Purkinje cell (primary cell): Measurements from ENCODE around the gene PIGO. TPM values are rescaled to one million over a fixed set of nuclear protein-coding genes. Genes with fewer than 3 reads are reported as not detected.

Experiments
- polyA plus RNA-seq: library from polyadenylated mRNA; unstranded; fragments of >200 nt; fragmentation: Nextera tagmentation; gene quantifications from 2 replicates; pipeline ENCODE4 v1.2.1, GENCODE V29; 2014

The PIGO gene
- 6.3 and 10.7 TPM in 2 replicates for polyA plus RNA-seq

DNA sequence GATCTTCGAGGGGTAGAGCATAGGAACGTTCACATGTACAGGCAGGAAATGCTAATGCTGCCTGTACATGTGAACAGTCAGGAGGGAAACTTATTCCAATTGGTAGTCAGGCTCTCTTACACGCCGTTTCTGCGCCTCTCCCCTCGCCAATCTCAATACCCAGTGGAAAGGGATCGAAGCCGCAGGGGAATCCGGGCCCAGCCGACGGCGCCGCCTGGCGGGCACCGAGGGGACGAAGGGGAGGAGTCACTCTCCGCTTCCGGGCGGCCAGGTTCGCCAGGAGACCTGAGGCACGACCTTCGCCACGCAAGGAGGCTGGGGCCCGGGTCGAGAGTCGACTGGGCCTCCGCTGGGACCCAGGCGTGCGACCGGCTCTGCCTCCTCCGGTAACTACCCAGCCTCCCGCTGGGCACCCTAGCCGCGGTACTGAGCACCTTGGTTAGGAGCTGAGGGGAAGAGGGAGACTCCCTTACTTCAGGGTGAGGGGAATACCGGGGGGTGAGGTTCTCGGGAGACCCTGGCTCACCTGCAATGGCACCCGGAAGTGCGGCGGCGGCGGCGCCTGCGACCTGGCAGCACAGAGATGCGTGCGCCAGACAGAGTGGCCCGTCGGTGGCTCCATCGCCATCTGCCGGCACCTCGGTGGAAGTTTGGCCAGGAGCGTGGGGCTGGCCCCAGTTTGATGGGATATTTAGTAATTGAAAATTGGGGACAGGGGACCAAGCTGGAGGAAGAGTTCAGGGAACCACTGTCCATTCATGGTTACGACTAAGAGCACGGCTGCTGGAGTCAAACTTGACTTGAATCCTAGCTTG lies at the start of gene PIGO:
Gene PIGO, minus strand, starts transcription at position 557 of the 815 bp plus-strand sequence. CDS start 1,026 bp downstream, outside the sequence.

DNA sequence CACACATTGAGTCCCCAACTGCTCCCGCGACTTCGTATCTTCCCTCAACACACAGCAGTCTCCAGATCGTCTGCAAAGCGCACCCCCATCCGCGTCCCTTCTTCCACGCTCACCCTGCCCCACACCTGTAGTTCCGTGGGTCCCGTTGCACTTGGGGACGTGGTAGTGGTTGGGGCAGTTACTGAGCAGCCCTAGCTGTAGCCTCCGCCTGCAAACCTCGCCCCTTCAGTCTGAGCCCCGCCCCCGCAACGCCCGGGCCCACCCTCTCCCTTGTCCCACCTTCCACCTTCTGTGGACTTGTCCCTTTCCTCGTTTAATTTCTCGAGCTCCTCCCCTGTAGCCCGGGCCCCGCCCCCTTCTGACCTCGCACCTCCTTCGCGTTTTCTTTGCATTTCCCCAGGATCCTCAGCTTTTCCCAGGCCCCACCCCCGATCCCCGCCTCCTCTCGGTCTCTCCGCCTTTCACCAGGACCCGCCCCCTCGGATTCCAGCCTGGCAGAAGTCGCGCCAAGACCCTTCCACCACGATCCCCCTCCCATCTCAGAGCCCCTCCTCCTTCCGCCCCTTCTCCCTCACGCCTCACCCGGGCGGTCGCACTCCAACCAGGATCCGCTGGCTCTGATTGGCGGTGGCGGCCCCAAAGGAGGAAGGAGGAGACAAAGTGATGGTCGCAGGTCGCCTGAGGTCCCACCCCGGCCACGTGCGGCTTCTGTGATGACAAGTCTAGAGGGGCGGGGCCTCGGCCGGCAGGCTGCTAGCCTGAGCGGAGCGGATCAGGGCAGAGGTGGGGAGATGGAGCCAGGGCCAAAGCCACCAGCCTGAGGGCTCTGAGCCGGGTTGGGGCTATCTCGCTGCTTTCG lies 19.5 kb upstream of the PIGO start, which contains the start of gene ATOSB:
Gene ATOSB, minus strand, starts transcription at position 183 of the 859 bp plus-strand sequence. CDS start 7,588 bp downstream, outside the sequence.

DNA sequence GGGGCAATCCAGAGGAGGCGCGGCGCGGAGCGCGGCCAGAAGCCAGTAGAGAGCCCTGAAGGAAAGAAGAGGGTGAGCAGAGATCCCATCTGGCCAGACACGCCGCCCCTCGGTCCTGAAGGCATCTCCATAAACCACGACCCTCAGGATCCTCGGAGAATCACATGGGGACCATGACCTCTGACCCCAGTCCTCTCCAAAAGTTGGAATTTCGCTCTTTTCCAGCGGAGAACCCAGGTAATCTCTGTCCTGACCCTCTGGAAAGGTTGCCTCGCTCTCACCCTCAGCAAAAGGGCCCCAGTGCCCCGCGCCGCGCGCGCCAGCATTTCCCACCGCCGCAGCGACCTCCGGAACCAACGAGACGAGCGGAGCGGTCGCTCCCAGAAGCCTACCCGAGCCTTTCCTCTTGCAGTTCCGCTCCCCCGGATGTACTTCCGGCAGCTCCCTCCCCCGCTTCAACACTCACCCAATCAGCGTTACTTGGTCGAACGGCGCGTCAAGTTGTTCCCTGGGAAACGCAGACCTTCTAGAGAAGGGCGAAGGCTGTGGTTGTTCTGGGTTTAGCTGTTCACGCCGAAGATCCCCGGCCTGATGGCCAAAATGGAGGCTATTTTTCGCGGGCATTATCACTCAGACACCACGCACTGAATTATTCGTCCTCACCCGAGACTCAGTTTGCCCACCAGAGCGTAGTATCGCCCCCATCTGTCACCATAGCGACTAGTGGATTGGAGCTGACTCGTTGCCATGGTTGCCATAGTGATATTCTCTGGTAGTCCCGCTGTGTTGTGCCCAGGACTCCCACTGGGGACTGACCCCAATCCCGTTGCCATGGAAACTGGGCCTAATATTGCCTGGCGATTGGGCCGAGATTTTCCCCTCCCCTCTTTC lies 6.6 kb upstream of the PIGO start, which contains the start of gene STOML2:
Gene STOML2, minus strand, starts transcription at position 363 of the 891 bp plus-strand sequence. Its CDS starts 37 bp downstream, at position 326.

DNA sequence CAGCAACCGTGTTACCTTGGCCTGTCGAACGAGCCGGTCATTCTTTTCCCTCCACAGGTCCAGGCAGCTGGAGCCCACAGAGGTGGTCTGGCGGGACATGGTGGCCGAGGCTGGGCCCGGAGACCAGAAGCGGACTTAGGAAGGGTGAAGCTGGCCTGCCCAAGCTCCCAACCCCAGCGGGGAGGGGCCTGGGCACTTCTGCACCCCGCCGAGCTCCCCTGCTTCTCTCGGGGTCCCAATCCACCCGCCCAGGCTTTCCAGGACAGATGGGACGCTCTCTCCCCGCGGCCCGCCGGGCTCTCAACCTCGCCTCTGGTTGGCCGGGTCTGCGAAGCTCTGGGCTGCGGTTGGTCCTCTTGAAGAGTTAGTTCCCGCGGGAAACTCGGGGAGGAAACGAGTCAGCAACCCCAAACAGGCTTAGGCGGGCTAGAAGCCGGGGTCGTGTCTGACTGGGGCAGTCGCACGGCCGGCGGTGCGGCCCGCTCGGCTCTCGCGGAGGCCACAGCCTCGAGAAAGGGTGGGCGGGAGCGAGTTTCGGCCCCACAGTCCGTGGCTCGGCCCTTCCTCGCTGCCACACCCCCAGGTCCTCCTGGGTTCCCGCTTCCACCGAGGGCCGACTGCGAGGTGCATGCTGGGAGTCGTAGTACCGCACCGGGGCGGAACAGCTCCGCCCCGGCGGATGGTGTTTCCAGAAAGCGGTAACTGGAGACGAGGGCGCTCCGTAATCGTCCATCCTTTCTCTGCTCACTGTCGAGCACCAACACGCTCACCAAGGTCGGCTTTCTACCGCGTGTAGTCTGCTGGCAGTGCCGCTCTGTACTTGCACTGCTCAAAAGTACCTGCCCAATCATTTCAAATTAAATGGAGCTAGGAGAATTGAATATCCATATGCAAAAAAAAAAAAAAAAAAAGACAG lies 16.7 kb downstream of the PIGO start, which contains the start of gene FANCG:
Gene FANCG, minus strand, starts transcription at position 517 of the 916 bp plus-strand sequence. Its CDS starts 418 bp downstream, at position 99.

DNA sequence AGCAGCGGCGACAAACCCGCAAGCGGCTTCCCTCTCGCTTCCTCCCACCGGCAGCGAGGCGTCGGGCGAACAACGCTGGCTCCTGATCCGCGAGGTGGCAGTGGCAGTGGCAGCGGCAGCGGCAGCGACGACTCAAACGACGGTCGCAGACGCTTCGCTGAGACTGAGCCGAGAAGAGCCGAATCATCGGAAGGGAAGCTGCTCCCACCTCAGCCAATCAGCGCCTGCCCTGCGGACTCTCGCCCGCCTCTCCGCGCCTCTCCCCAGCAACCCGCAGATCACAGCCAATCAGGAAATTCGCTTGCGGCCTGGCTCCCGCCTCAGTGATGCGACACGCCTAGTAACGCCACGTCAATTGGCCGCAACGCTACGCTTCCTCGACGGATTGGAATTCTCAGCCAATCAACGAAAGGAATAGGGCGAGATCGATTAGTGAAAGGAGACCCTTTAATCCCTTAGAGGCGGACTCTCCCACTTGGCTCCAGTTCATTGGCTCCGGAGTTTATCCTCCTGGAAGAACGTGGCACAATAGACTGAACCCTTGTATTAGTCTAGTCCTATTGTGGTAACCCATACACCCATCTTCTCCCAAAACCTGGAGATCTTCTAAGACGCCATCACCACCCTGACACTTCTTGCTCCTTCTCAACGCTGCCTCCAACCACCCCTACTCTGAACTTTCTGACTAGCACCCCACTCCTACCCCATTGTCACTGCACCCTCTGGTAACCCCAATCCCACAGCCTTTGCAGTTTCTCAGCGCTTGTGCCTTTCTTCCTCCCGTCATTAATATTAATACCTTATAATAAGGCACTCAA lies 23.7 kb downstream of the PIGO start, which contains the start of gene VCP:
Gene VCP, minus strand, starts transcription at position 165 of the 818 bp plus-strand sequence. CDS start 272 bp downstream, outside the sequence.

Other genes starting within 250 kb of the PIGO start
- 2.3 and 10.5 TPM in 2 replicates for gene PHF24, start 138.3 kb downstream of the PIGO start, polyA plus RNA-seq
- gene DNAJB5, start 106.8 kb downstream of the PIGO start, polyA plus RNA-seq = 2.9 and 5.4 TPM in 2 replicates
- gene VCP, start 24.0 kb downstream of the PIGO start, polyA plus RNA-seq = 17.9 and 24.1 TPM in 2 replicates
- gene FANCG, start 16.6 kb downstream of the PIGO start, polyA plus RNA-seq = 3.2 and 6.0 TPM in 2 replicates
- gene STOML2, start 6.5 kb upstream of the PIGO start, polyA plus RNA-seq = 50.1 and 51.7 TPM in 2 replicates
- gene ATOSB, start 19.3 kb upstream of the PIGO start, polyA plus RNA-seq = 3.0 and 4.6 TPM in 2 replicates
- 5.9 and 6.6 TPM in 2 replicates for gene UNC13B, start 65.4 kb upstream of the PIGO start, polyA plus RNA-seq